ENCODE data around the gene MRPL12. TPM values are rescaled to one million over a fixed set of nuclear protein-coding genes. Genes with fewer than 3 reads are reported as not detected.
A peak's percentile ranks its signal among the peaks of the same experiment; 100 is the strongest.

The MRPL12 gene
- total RNA-seq, 1 experiment from 2014 or later, result 140 TPM

DNA sequence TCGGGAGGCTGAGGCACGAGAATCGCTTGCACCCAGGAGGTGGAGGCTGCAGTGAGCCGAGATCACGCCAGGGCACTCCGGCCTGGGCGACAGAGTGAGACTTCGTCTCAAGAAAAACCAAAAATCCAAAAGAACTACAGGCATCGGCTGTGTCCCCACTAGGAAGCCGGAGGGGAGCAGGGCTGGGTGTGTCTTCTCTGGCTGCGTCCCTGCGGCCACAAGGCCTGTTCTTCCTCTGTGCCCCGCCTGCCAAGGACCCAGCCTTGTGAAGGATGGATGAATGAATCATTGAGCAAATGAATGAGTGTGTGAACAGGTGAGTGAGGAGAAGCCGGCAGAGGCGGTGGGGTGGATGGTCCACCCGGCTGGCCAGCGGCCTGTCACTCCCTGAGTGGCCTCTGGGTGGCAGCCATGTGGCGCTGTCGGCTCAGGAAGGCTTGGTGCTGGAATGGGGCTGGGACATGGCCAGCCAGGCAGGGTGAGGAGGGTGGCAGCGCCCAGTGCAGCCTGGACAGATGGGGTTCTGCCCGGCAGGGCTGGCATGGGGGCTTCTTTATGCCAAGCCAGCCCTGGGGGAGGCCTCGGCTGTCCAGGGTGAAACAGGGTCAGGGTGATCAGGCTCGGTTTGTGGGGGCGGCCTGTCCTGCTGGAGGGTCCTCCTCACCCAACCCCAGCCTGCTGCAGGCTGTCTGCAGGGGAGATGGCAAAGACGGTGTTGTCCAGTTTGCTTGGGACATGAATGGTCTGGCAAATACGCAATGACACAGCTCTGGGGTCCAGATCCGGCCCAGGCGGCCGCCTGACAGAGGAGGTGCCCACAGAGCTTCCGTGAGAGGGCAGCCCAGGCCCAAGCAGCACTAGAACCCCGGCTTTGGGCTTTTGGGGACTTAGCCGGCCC lies 30.6 kb downstream of the MRPL12 start:
- Histone ChIP-seq H2BK5ac (ENCODE audit: insufficient read length, low read length) (no peak overlapping the region), H3K14ac (ENCODE audit: insufficient read depth, low read length) (no peak overlapping the region), H3K27me3 (ENCODE audit: insufficient read depth, low read length) (no peaks in the 10 kb centered on the region), H4K8ac (replicated peaks; ENCODE audit: insufficient read length, low read depth, low read length) (no peak overlapping the region), H3K23ac (ENCODE audit: insufficient read length, low read depth, low read length) (no peak overlapping the region), H3T11ph (ENCODE audit: low read length) (no peak overlapping the region), H2AK5ac (ENCODE audit: insufficient read length, low read length) (no peak overlapping the region), H2BK15ac (ENCODE audit: low read depth, low read length) (no peak overlapping the region), H3K4me2 (ENCODE audit: insufficient read depth, insufficient read length, low read length) (no peak overlapping the region), H4K20me1 (ENCODE audit: control insufficient read depth, insufficient read depth, insufficient read length) (no peaks in the 10 kb centered on the region), H3K4ac (ENCODE audit: low read depth, low read length) (no peak overlapping the region), H3K18ac (ENCODE audit: insufficient read length, low read depth, low read length) (no peak overlapping the region), H2BK12ac (ENCODE audit: insufficient read length, low read depth, low read length) (no peak overlapping the region), H2BK20ac (ENCODE audit: low read depth, low read length, poor library complexity, severe bottlenecking) (no peak overlapping the region), H3K4me1 (ENCODE audit: insufficient read depth, low read length) (no peaks in the 10 kb centered on the region; the same call in 1 of the 2 replicates), H2BK120ac (ENCODE audit: low read depth, low read length, poor library complexity, severe bottlenecking) (no peak overlapping the region), H4K91ac (ENCODE audit: insufficient read length, low read depth, low read length) (no peak overlapping the region), H3K79me2 (ENCODE audit: insufficient read depth, low read length) (no peaks in the 10 kb centered on the region), H2AFZ (ENCODE audit: low read length) (no peak overlapping the region), H3K9ac (ENCODE audit: extremely low read depth, insufficient read length, low read length) (no peak overlapping the region), H3K79me1 (ENCODE audit: insufficient read depth, low read depth, low read length, poor library complexity, severe bottlenecking) (no peaks in the 10 kb centered on the region), H3K23me2 (ENCODE audit: insufficient read length, low read depth, low read length, poor library complexity, severe bottlenecking) (no peaks in the 10 kb centered on the region), H3K56ac (ENCODE audit: insufficient read length, low read depth, low read length) (no peak overlapping the region), H4K5ac (ENCODE audit: insufficient read length, low read depth, low read length) (no peak overlapping the region), H3K27ac (ENCODE audit: insufficient read length, low read depth, low read length) (no peak overlapping the region), H3K9me3 (ENCODE audit: control insufficient read depth, low read depth, low read length) (no peaks in the 10 kb centered on the region)
- Mint-ChIP-seq H3K4me3 (0 out of 5 replicates have a peak overlapping the region, but pooled peaks of 1 of the 2 experiments have one; percentile 2), H3K9me3 (no peaks in the 10 kb centered on the region), H3K4me1 (peaks cover 14 to 25% of the 10 kb centered on the region in 2 experiments), H3K27me3 (ENCODE audit: low read depth) (peaks cover 16% of the 10 kb centered on the region), H3K36me3 (ENCODE audit: insufficient read depth in 1 of 3, low read depth in 3 of 3) (no peaks in the 10 kb centered on the region), H3K27ac (no peak overlapping the region)
- WGBS (ENCODE audit: extremely low coverage, insufficient read length, low lambda C conversion rate), result no CpG with 5 or more reads among the region's 32 CpGs
- TF ChIP-seq, protein P1, sequence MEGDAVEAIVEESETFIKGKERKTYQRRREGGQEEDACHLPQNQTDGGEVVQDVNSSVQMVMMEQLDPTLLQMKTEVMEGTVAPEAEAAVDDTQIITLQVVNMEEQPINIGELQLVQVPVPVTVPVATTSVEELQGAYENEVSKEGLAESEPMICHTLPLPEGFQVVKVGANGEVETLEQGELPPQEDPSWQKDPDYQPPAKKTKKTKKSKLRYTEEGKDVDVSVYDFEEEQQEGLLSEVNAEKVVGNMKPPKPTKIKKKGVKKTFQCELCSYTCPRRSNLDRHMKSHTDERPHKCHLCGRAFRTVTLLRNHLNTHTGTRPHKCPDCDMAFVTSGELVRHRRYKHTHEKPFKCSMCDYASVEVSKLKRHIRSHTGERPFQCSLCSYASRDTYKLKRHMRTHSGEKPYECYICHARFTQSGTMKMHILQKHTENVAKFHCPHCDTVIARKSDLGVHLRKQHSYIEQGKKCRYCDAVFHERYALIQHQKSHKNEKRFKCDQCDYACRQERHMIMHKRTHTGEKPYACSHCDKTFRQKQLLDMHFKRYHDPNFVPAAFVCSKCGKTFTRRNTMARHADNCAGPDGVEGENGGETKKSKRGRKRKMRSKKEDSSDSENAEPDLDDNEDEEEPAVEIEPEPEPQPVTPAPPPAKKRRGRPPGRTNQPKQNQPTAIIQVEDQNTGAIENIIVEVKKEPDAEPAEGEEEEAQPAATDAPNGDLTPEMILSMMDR (conservative IDR thresholded peaks at IDR 0.05), result peak; percentile 96
- peak; percentile 94 for DNase-seq

Measured in H9 (cell line).